ENCODE measurements around the gene WDR37. TPM values are rescaled to one million over a fixed set of nuclear protein-coding genes. Genes with fewer than 3 reads are reported as not detected.
A peak's percentile ranks its signal among the peaks of the same experiment; 100 is the strongest.

WDR37 gene
- total RNA-seq, 6 experiments from 2014 or later: 5.8 to 9.7 (median 8.3) TPM

- H3K36me3 ChIP-seq: peaks cover 0 to 13% (median 3%) of the 10 kb centered on the region in 4 donors
- intact Hi-C loops (cut with DNase I): no loop called here
- peak overlapping the region; percentile 61 to 88 (median 72) for H3K4me3 ChIP-seq
- peaks cover 0 to 29% (median 7%) of the 10 kb centered on the region in 4 donors for H3K4me1 ChIP-seq
- ATAC-seq (no peak), DNase-seq (no peak)
- H3K27ac ChIP-seq: peak overlapping the region; percentile 91 to 97 (median 93)
- TF ChIP-seq POLR2A (IDR thresholded peaks at IDR 0.05) (no peak), CTCF (IDR thresholded peaks at IDR 0.05) (no peak)
- H3K27me3 ChIP-seq: no peaks in the 10 kb centered on the region
- no peaks in the 10 kb centered on the region for H3K9me3 ChIP-seq
- under 1% methylated on average over 15 of the region's 15 CpGs for WGBS (ENCODE audit: insufficient coverage, low coverage, low lambda C conversion rate, missing lambda C conversion rate)
Observed at GRCh38 chr10:1047937-1048336, 8.2 kb upstream of the WDR37 start.

DNA sequence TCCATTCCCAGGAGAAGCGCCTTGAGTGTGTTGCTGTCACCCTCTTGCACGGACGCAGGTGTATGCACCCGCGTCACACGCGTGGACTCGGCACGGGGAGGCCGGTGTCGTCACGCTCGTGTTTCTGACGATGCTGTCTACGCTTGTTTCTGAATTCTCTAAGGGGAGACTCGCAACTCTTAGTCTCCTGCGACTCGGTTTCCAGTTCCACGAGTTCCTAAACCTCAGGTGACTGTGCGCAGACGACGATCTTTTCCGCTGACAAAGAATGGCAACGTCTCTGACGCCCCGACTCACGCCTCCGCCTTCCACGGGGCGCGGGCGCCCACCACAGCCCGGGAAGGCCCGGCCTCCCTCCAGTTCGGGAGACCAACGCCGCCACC, 7.8 kb upstream of the WDR37 start:
- 0% methylated on average over 16 of the region's 37 CpGs for WGBS (ENCODE audit: insufficient coverage, low coverage, low lambda C conversion rate, missing lambda C conversion rate)

GRCh38 chr10:1048732-1049424, 7.3 kb upstream of the WDR37 start, which contains the start of gene IDI1:
Gene IDI1 (minus strand): TSS chr10:1049119. CDS start chr10:1049003, 116 bp downstream.
- WGBS (ENCODE audit: insufficient coverage, low coverage, low lambda C conversion rate, missing lambda C conversion rate): 0% methylated on average over 7 of the region's 83 CpGs
- Histone ChIP-seq H3K4me1 (peaks cover 0 to 36% (median 8%) of the 10 kb centered on the region in 4 donors), H3K4me3 (peak within 1 kb of the TSS; percentile 61 to 88 (median 72)), H3K9me3 (no peaks in the 10 kb centered on the region), H3K27me3 (no peaks in the 10 kb centered on the region), H3K36me3 (peaks cover 0 to 8% (median 0%) of the 10 kb centered on the region in 4 donors), H3K27ac (peak within 1 kb of the TSS; percentile 91 to 97 (median 93))
- ATAC-seq (peak; percentile 83 to 93 (median 89)), DNase-seq (peak; percentile 99)
- TF ChIP-seq POLR2A (IDR thresholded peaks at IDR 0.05) (peak; percentile 99), CTCF (IDR thresholded peaks at IDR 0.05) (no peak)
- intact Hi-C loops (cut with DNase I): no loop called here

More for the DNA sequence above, 7.8 kb upstream of the WDR37 start:
- ATAC-seq (peak in 1 of 4 donors; percentile 1), DNase-seq (peak in 2 of 3 donors; percentile 45 to 73)
- TF ChIP-seq CTCF (IDR thresholded peaks at IDR 0.05) (no peak), POLR2A (IDR thresholded peaks at IDR 0.05) (no peak)
- intact Hi-C loops (cut with DNase I): no loop called here
- H3K4me1 ChIP-seq: peaks cover 0 to 30% (median 7%) of the 10 kb centered on the region in 4 donors
- no peaks in the 10 kb centered on the region for H3K9me3 ChIP-seq
- peaks cover 0 to 10% (median under 1%) of the 10 kb centered on the region in 4 donors for H3K36me3 ChIP-seq
- H3K4me3 ChIP-seq: peak overlapping the region; percentile 61 to 88 (median 72)
- peak overlapping the region; percentile 91 to 97 (median 93) for H3K27ac ChIP-seq
- no peaks in the 10 kb centered on the region for H3K27me3 ChIP-seq

DNA sequence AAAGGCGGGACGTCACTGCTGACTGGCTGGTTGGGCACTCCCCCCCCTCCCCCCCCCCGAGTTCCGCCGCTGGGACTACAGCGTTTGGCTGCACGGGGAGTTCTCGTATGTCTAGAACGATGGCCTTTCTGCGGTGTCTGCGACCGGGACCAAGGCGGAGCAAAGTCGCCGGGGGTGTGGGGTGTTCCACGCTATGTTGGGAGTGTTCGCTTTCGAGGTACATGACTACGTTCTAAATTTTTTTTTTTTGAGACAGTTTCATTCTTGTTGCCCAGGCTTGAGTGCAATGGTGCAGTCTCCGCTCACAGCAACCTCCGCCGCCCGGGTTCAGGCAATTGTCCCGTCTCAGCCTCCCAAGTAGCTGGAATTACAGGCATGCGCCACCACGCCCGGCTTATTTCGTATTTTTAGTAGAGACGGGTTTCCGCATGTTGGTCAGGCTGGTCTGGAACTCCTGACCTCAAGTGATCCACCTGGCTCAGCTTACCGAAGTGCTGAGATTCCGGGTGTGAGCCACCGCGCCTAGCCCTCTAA, 6.7 kb upstream of the WDR37 start:
- intact Hi-C loops (cut with DNase I): no loop called here
- Histone ChIP-seq H3K27ac (peak overlapping the region; percentile 91 to 97 (median 93)), H3K27me3 (no peaks in the 10 kb centered on the region), H3K4me1 (peaks cover 0 to 38% (median 11%) of the 10 kb centered on the region in 4 donors), H3K9me3 (no peaks in the 10 kb centered on the region), H3K36me3 (peaks cover 0 to 8% (median 0%) of the 10 kb centered on the region in 4 donors), H3K4me3 (peak overlapping the region; percentile 61 to 88 (median 72))
- ATAC-seq (no peak), DNase-seq (no peak)
- TF ChIP-seq POLR2A (IDR thresholded peaks at IDR 0.05) (no peak), CTCF (IDR thresholded peaks at IDR 0.05) (no peak)
- under 1% methylated on average over 27 of the region's 34 CpGs for WGBS (ENCODE audit: insufficient coverage, low coverage, low lambda C conversion rate, missing lambda C conversion rate)

All from right lobe of liver (tissue), 6 donors.